NCI-H82 (cell line): ENCODE results near the gene LGALS3BP.
"Not testable (repeated sequence)": the region's sequence is repeated elsewhere in the genome, so short reads cannot be mapped to it uniquely, and the experiment has no call there.

Source experiments
- DNase-seq: peaks from one replicate; lab custom pipeline; 2025; lab: John Stamatoyannopoulos, UW

LGALS3BP gene

GRCh38 chr17:78962345-78962983 lies 17.3 kb downstream of the LGALS3BP start:
- no peak for DNase-seq

GRCh38 chr17:78961571-78961970 lies 18.2 kb downstream of the LGALS3BP start:
- DNase-seq, result no peak

GRCh38 chr17:78960928-78961327 lies 18.8 kb downstream of the LGALS3BP start:
- DNase-seq, result no peak

- DNase-seq, result no peak
Measured at GRCh38 chr17:78959803-78960202, 19.9 kb downstream of the LGALS3BP start.

- no peak for DNase-seq
Measured at GRCh38 chr17:78958641-78959127, 21.0 kb downstream of the LGALS3BP start.

- no peak for DNase-seq
Measured at GRCh38 chr17:78957128-78957527, 22.6 kb downstream of the LGALS3BP start.

GRCh38 chr17:78956254-78956653 lies 23.5 kb downstream of the LGALS3BP start:
- DNase-seq, result no peak

- DNase-seq, result no peak
Measured at GRCh38 chr17:78954684-78955083, 25.0 kb downstream of the LGALS3BP start.

- peak; percentile 22 for DNase-seq
Measured at GRCh38 chr17:78953356-78954350, 26.1 kb downstream of the LGALS3BP start.

GRCh38 chr17:78952706-78953105 lies 27.0 kb downstream of the LGALS3BP start:
- no peak for DNase-seq

- no peak for DNase-seq
Measured at GRCh38 chr17:78951967-78952551, 27.7 kb downstream of the LGALS3BP start.

GRCh38 chr17:78950870-78951269 lies 28.9 kb downstream of the LGALS3BP start:
- DNase-seq, result no peak

- no peak for DNase-seq
Measured at GRCh38 chr17:78947235-78948149, 32.2 kb downstream of the LGALS3BP start.

- no peak for DNase-seq
Measured at GRCh38 chr17:78946631-78947030, 33.1 kb downstream of the LGALS3BP start.

- no peak for DNase-seq
Measured at GRCh38 chr17:78946131-78946530, 33.6 kb downstream of the LGALS3BP start.

- DNase-seq, result not testable (repeated sequence)
Measured at GRCh38 chr17:78945455-78945854, 34.3 kb downstream of the LGALS3BP start.

GRCh38 chr17:78944956-78945355 lies 34.8 kb downstream of the LGALS3BP start:
- no peak for DNase-seq

GRCh38 chr17:78944026-78944425 lies 35.7 kb downstream of the LGALS3BP start:
- no peak for DNase-seq

- peak; percentile 26 for DNase-seq
Measured at GRCh38 chr17:78940708-78941107, 39.0 kb downstream of the LGALS3BP start.

GRCh38 chr17:78940258-78940657 lies 39.5 kb downstream of the LGALS3BP start:
- DNase-seq, result no peak

- no peak for DNase-seq
Measured at GRCh38 chr17:78939615-78940014, 40.1 kb downstream of the LGALS3BP start.
